Amniotic epithelial cell (primary cell): ENCODE results near the gene PRR9.
"Not testable (repeated sequence)": the region's sequence is repeated elsewhere in the genome, so short reads cannot be mapped to it uniquely, and the experiment has no call there.

Experiments
- DNase-seq: peaks from one replicate; pipeline ENCODE4 v3.0.0-alpha.2; 2010; ENCODE audit warnings: low read depth

The PRR9 gene

DNA sequence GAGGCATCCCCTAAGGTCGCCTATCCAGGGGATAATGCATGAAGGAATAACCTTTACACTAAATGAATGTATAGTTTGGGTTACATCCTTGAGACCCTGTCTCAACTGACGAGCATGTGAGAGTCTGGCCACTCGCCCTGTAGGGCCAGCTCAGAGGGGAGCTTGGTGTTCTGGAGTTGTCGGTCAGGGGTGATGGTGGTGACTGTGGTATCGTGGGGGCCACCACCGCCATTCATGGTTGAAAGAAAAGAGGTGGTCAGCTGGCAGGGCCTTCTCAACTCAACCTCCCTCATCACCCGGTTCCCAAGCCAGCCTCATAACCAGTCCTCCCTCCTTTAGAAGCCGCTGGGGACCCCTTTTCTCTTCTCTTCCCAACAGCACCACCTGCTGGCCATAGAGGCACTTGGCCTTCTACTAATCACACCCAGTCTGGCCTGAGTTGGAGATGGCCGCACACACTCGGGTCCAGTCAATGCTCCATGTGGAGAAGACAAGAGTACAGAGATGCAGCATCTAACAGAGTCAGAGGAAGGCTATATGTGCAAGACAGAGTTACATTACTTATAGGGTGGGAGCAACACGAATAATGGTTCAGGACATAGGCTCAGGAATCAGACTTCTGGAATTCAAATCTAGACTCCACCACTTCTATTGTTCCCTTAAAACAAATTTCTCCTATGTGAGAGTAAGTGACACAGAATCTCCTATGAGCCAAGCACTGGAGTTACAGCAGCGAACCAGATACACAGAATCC lies 11.9 kb downstream of the PRR9 start:
- not testable (repeated sequence) for DNase-seq

DNA sequence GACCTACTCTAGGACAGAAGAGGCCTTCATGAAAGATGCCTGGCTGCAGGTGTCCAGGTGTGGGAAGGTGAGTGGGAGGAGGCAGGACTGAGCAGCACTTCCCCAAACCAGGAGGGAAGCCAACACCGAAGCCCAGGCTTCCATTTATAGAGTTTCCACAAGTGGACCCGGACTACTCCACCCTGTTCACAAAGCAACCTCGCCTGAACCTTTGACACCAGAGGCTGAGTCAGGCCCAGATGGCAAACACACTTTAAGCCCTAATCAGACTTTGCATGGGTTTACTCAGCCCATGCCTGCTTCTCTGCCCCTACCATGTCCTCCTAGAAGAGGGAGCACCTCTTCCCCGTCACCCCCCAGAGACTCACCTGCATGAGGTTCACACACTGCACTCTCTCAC lies 14.0 kb downstream of the PRR9 start:
- no peak for DNase-seq

DNA sequence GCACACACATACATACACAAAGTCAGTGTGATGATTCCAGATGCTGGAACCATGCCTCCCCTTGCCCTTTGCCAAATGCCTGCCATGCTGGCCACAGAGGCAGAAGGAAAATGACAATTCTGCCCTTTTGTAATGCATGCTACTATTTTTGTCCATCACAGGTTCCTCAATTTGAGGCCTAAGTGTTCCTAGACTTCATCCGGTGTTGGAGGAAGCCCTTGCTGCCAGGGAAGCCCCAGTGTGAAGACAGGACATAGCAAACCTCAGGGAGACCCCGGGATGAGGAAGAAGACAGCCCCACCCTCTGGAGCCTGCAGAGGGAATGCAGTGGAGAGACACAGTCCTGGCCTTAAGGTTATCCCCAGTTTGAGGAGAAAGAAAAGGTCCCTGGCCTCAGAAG lies 14.4 kb downstream of the PRR9 start:
- no peak for DNase-seq

DNA sequence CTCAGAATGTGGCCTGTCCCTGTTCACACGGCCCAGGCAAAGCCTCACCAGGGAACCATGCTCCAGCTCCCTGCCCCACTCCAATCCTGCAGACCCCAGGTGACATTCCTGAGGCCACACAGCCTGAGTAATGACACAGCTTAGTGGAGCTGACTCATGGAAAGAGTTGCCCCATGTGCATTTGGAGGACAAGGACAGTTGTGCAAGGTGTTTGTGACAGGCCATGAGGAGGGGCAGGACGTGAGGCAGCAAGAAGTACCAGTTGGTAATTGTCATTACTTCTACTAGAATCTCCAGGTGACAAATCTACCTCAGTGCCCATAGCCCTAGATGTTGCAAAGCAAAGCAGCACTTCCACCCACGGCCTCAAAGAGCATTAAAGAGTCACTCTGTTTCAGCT lies 15.2 kb downstream of the PRR9 start:
- no peak for DNase-seq

DNA sequence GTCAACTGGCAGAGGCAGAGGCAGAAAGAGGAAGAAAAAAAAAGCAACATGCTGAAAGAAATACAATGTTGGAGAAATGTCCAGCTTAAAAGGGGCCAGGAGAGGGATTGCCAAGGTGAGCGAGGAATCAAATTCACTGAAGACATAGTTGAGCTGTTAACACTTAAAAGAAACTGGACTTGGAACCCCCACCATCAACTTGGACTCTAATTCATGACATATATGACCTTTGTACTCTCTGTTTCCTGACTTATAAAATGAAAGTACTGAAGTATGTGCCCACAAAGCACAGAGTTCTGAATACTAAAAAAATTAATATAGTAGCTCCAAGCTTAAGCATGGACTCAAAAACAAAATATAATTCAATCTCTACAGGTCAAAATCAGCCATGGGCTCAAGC lies 16.1 kb downstream of the PRR9 start:
- no peak for DNase-seq

DNA sequence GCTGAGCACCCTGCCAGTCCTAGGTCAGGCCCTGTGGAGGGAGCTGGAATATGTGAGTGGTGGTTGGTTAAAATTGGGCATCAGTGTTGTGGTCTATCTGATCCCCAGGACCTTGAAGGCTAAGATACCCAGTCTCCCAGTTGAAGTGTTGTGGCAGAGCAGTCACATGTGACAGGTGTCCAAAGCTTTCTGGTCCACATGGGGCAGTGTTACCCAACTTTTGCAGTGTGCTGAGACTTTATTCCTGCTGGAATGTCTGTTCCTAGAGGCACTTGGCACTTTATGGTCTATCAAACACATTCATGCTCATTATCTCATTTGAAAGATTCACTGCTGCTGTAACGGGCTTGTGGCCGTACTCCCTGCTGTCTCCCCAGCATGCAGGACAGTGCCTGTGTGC lies 21.1 kb downstream of the PRR9 start:
- DNase-seq, result no peak

DNA sequence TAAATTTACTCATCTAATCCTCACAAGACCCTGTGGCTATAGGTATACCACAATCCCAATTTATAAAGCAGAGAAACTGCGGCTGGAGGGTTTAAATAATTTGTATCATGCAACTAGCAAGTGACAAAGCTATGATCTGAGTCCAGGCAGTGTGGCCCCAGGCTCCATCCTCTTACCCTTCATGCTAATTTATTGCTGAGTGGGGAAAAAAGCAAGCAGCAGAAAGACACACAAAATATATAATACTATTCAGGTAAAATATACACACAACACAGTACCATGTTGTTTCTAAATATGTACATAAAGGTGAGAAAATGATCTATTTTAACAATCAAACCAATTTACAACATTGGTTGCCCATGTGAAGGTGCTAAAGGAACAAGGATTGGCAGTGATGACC lies 24.8 kb downstream of the PRR9 start:
- no peak for DNase-seq

DNA sequence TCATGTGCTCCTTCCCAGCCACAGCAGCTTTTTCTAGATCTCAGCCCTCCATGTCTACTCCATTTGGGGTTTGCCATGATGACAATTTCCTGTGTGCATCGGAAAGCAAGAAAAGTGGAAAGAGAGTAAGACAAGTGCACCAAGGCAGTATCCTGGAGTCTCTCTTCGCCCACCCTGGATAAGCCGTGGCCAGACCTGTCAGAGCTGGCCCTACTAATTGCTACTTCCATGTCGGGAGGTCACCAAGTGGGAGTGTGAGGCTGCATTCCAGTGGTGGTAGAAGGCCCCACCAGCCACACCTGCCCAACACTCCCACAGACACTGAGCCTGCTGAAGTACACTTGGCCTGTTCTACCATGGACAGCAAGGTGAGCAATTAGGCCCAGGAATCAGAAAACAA lies 28.1 kb downstream of the PRR9 start:
- no peak for DNase-seq

DNA sequence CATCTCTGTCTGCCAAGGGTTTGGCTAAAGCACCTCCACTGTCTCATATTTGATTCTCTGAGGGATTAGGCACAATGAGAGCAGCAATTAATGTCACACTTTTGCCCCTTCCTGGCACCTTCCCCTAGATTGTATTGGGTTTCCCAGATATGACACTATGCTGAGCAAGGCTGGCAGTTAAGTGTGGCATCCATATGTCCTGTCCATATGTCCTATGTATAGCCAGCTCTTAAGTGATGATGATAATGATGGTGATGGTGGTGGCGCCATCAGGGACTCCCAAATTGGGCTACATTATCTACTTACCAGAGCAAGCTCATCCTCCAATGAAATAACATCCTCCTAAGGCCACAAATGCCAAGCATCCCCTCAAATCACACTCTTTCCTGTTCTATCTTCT lies 28.6 kb downstream of the PRR9 start:
- no peak for DNase-seq

DNA sequence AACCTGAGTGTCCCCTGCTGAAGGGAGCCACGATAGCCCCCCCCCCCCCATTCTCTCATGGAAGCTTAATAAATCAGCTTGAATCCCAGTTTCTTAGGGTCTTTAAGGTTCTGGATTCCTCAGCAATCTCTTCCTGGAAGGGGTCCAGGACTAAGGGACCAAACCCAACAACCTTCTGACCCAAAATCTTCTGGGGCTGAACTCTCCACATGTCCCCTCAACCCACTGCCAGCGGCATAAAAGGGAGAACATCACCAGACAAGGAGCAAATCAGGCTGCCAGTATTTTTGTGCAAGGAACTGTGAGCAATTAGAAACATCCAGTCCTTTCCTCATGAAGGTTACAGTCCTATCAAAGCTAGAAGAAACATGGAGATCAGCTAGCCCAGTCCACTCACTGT lies 29.4 kb downstream of the PRR9 start:
- no peak for DNase-seq

DNA sequence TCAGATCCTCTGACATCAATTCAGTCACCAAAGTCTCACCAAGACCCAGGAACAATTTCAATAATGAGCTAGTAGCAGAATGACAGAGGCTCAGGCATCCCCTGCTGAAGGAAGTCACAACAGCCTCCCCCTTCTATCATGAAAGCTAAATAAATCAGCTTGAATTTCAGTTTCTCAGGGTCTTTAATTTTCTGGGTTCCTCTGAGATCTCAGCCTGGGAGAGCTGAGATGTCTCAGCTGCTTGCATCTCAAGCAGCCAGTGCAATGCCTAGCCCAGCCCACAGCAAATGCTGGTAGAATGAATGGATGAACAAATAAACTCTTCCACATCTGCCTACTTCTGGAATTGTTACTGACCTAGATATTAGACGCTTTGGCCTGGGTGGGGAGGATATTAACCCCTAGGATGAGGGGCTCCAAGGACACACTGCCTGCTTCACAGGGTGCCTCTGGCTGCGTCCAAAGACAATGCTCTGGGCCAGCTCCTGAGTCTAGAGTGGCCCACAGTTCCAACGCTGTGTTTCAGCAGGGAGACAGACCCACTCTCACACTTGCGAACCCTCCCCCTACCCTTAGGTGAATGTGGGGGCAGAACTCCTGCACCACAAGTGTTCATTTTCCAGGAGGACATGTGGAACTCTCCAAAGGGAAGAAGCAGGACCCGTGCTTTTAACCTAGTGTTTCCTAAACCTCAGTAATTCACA lies 30.9 kb downstream of the PRR9 start:
- DNase-seq, result no peak

DNA sequence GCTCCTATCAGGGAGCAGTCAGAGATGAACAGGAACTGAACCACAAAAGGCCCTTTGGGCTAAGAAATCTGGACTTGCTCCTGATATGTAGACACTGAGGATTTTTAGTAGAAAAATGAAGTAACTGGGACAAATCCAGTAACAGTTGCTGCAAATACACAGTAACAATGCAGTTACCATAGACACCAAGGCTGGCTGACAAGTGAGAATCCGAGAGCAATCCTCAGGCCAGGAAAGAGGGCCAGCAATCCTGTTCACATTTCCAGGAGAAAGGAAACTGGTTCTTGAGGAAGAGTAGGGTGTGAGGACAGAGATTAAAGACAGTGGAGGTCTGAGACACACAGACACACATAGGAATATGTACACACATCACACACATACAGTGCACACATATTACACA lies 32.8 kb downstream of the PRR9 start:
- DNase-seq, result no peak

DNA sequence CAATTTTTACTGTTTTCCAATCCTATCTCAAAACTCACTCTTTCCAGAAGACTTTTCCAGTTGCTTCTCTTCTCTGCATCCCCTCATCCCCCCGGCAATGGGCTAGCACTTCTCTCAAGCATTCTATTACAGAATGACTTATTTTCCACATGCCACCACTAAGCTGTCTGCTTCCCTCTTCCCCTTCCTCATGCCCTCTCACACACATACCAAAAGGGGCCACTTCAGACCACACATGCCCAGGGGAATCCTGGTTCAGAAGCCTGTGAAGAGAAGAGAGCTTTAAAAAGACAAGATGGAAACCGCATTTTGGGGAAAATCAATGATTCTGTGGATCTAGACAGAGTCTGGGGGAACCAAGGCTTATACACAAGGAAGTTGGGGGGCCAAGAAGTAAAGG lies 33.7 kb downstream of the PRR9 start:
- DNase-seq, result no peak

DNA sequence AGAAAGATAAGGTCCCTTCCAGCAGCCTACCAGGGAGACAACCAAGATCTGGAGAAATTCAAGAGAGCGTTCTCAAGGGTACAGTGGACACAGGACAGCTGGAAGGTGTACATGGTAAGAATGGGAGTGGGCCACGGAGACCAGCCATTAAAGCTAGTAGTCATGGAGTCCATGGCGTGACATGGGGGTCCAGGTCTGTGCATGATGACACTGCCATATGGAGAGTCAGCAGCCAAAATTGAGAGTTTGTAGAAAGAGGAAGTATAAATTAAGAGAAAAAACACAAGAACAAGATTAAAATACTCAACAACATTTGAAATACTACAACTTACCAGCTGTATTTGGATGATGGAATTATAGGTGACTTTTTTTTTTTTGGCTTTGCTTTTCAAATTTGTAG lies 34.2 kb downstream of the PRR9 start:
- no peak for DNase-seq

DNA sequence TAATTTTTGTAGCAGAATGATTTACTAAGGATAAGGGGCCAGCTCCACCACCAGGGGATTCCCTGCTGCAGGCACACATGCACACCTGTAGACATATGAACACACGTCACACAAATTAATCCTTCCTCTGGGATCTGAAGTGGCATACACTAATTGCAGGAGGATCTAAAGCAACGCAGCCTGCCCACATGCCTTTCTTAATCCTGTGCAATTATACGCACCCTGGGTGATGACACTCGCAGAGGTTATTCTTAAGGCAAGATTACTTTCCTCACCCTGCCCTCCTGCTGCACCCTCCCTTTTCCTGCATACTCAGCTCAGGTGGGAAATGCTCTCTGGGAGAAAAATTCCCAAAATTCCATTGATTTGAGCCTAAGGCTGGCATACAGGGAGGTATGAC lies 34.6 kb downstream of the PRR9 start:
- DNase-seq, result no peak

DNA sequence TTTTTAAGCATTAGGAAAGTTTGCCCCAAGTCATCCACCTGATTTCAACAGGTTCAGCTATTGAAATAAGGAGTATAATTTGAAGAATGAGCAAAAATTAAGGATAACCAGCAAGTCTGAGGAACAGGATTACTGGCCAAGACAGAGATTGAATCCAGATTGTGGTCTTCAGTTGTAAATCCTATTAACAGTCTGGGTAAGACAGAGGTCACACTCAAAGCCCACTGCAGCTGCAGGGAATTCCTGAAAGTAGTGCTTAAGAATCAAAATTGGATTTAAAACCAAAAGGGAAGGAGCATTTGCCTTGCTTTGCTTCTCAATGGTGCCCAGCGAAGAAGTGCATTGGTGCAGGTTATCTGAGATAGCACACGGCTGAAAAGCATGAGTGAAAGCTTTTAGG lies 35.7 kb downstream of the PRR9 start:
- DNase-seq, result no peak

DNA sequence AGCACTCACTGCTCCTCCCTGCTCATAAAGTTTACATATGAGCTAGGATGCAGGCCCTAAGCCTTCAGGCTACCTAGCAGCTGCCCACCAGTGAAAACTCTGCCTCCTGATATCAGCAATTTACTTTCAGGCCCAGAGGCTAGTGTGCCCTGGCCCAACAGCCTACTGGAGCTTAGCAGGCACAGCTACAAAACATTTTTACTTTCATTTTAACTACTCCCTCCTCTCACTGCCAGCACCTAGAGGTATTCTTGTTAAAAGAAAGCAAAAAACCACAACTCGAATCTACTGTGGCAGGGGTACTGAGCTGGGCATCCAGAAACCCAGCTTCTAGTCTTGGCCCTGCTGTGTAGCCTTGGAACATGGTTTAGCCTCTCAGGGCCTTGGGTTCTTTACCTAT lies 36.3 kb downstream of the PRR9 start:
- no peak for DNase-seq

DNA sequence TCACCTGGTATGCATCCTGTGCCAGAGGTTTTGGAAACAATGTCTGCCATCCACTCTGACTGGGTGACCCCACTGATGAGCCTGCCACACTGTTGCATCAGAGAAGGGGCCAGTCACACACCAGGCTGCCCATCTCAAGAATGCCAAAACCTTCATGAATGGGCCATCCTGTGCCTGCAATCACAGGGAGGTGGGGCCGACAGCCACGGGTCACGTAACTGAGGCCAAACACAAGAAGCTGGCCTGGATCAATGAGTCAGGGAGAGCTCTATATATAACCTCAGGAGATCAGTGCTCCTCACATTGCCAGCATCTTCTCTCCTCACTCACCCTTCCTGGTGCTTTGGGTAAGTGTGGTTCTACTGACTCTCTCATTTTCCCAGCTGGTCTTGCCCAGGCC lies 42.0 kb downstream of the PRR9 start, which contains the start of gene LORICRIN:
Gene LORICRIN (plus strand): TSS at position 301 of the 400 bp plus-strand sequence. CDS start 1,263 bp downstream, outside the sequence.
- DNase-seq, result no peak

DNA sequence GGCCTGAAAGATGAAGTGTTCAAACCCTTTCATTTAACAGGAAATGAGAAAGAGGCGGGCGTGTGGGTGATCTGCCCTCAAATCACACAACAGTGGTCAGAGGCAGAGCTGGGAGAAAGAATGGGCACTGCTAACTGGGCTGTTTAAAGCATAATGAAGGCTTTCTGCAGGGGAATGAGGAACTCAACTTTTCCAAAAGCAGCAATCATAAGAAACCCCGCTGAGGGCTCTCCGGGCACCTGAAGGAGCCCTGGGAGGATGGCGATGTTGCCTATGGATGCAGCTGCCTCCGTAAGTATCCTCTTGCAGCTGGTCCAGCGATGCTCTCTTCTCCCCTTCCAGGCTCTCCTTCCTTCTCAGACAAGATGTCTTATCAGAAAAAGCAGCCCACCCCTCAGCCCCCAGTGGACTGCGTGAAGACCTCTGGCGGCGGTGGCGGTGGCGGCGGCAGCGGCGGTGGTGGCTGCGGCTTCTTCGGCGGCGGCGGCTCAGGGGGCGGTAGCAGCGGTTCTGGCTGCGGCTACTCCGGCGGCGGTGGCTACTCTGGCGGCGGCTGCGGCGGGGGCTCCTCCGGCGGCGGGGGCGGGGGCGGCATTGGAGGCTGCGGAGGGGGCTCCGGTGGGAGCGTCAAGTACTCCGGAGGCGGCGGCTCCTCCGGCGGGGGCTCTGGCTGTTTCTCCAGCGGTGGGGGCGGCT lies 43.3 kb downstream of the PRR9 start:
- DNase-seq, result no peak

DNA sequence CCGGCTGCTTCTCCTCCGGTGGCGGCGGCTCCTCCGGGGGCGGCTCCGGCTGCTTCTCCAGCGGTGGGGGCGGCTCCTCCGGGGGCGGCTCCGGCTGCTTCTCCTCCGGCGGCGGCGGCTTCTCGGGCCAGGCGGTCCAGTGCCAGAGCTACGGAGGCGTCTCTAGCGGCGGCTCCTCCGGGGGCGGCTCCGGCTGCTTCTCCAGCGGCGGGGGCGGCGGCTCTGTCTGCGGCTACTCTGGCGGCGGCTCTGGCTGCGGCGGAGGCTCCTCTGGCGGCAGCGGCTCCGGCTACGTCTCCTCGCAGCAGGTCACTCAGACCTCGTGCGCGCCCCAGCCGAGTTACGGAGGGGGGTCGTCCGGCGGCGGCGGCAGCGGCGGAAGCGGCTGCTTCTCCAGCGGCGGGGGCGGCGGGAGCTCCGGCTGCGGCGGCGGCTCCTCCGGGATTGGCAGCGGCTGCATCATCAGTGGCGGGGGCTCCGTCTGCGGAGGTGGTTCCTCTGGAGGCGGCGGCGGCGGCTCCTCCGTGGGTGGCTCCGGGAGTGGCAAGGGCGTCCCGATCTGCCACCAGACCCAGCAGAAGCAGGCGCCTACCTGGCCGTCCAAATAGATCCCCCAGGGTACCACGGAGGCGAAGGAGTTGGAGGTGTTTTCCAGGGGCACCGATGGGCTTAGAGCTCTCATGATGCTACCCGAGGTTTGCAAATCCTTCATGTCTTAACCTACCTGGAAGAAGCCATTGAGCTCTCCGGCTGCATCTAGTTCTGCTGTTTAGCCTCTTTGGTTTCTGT lies 44.1 kb downstream of the PRR9 start:
- no peak for DNase-seq

DNA sequence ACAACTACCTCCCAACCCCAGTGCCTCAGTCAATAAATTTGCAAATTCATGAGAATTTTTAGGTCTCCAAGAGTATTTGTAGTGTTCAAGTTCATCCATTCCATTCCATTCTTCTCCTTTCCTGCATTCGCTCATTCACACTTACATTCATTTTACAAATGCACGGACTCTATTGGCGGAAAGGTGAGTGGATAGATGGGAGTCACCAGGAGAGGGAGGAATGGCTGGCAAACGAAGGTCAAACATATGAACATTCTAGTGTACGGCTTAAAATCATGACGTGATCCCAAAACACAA lies 44.6 kb downstream of the PRR9 start:
- no peak for DNase-seq

DNA sequence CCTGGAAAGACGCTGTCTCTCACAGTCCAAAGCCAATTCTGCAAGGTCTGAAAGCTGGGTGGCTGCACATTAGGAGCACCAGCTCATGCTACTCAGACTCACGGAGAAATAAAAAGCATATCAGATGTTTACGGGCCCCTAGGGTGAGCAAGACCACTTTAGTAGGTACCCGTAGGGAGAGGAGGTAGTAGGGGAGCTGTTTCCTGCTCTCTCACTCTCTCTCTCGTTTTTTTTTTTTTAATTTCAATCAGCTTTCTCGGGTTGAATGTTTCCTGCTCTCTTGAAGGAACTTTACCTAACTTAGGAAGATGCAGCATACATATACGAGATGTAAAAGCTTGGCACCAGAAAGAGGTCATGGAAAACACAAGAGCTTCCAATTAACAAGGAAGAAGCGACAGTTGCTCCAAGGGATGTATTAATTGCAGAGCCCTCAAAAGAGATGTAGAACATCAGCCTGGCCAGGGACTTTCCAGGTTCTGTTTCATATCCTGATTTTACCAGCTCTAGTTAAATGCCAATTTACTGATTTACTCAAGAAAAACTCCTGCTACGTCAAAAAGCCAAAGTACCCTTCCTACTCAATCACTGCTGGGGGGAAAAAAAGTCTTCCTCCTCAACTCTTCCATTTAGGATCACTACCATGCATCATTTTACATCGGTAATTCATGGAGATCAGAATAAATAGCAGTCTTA lies 45.2 kb downstream of the PRR9 start:
- no peak for DNase-seq
